ENCODE data around the gene RAB6C.
"Not testable (repeated sequence)": the region's sequence is repeated elsewhere in the genome, so short reads cannot be mapped to it uniquely, and the experiment has no call there.

RAB6C gene

DNA sequence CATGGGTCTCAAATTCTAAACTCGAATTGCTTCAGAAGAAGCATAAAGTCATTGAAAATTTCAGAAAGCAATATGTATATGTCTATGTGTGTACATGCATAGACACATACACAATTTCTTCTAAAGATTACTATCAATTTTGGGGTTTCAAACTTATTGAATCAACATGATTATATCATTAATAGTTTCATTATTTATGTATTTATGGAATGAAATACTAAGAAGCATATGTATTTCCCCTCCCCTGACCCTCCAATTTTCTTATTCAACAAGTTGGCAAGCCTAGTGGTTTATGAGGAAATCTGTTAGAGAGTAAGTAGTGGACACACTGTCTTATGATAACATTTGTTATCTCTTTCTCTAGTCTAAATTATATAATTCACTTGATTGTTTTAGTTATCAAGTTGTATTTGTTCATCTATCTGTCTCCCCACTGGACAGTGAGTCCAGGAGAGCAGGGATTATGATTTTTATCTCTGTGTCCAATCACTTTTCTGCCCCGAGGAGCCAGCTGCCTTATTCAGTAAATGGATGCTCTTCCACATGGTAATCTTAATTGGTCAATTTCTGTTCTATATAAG lies 17.3 kb downstream of the RAB6C start:
- not testable (repeated sequence) for DNase-seq (ENCODE audit: low spot score)

DNA sequence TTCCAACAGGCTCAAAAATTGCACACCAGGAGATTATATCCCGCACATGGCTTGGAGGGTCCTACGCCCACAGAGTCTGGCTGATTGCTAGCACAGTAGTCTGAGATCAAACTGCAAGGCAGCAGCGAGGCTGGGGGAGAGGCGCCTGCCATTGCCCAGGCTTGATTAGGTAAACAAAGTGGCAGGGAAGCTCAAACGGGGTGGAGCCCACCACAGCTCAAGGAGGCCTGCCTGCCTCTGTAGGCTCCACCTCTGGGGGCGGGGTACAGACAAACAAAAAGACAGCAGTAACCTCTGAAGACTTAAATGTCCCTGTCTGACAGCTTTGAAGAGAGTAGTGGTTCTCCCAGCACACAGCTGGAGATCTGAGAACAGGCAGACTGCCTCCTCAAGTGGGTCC lies 19.3 kb downstream of the RAB6C start:
- not testable (repeated sequence) for DNase-seq (ENCODE audit: low spot score)

DNA sequence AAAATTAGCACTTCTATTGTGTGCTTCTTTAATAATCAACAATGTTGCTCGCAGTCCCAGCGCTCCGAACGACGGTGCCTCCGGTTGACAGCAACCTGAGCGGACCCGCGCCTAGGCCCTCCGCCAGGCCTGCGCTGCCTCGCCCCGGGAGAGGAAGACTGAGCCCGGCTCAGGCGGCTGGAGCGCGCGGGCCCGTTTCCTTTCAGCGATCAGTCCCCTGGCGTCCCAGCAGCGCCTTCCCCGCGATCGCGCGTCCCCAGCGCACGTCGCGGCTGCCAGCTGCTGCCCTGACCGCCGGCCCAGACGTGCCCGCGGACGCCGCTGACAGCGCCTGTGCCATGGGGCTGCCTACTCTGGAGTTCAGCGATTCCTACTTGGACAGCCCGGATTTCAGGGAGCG lies 26.4 kb downstream of the RAB6C start:
- not testable (repeated sequence) for DNase-seq (ENCODE audit: low spot score)

DNA sequence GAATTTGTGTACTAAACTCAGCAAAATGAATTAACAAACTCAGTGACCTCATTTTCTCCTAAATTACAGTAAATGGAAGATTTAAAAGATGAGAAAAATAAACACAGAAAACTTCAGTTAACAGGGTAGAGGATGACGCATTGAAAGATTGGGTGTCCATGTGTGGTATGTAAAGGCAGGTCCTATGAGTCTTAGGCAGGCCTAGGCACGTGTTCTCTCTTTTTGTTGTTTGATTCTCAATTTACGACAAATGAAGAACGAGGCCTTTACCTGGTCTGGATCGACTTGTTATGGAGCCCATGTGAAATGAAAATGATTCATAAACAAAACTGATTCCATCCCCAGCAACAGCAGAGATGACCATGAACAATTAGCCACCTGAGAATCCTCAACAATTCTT lies 37.2 kb downstream of the RAB6C start:
- DNase-seq (ENCODE audit: low spot score) = not testable (repeated sequence)

DNA sequence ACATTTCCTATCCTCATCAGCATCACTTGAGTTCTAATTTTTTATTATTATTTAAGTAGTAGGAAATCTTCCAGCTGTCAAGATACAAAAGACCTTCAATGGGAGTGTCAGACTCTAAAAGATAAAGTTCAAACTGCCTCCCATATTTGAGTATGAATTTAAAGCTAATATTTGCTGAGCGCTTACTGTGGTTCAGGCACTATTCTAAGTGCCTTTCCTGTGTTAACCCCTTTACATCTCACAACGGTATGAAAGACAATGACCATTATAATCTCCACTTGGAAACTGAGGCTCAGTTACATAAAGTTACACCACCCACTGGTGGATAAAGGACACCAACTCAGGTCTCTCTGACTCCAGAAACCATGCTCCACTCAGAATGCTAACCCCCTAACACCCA lies 39.9 kb downstream of the RAB6C start:
- no peak for DNase-seq (ENCODE audit: low spot score)

DNA sequence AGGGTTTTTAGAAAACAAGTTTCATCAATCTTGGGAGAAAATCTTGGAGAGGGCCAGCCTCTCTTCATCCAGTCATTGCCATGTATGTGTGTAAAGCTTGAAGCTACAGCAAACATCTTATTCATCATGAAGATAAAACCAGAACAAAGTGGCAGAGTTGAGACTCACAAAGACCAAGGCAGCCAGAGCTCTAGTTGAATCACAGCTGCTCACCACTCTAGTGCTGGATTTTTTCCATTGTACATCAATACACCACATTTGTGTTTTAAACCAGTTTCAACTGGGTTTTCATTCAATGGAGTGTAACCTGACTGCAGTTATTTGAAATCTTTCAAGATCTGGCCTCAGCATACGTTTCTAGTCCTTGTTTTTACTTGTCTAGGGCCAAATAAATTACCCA lies 40.6 kb downstream of the RAB6C start:
- not testable (repeated sequence) for DNase-seq (ENCODE audit: low spot score)

DNA sequence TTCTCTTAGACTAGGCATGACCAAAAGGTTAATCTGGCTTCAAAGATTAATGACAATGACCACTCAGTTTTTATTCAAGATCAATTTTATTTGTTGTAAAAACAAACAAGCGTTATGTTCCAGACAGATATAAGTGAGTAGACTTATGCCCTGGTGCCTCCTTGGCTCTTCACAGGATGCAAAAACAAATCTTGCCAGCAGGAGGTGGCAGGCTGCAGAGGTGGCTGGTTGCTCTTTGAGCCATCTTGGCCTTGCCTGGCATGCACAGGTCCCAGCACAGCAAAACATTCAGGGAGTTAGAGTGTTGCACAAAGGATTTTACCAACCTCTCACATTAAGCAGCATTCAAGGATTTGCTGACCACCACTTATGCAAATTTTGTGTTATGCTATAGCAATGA lies 46.5 kb downstream of the RAB6C start:
- DNase-seq (ENCODE audit: low spot score) = not testable (repeated sequence)
